ENCODE data around the gene HERC5. TPM values are rescaled to one million over a fixed set of nuclear protein-coding genes. Genes with fewer than 3 reads are reported as not detected.

Gene HERC5
- total RNA-seq, 3 donors from 2014 or later (not counting 1 experiment from before 2014, with no cell fraction given), result 11.0 to 19.4 (median 17.9) TPM

GRCh38 chr4:88467392-88467791 lies 10.5 kb downstream of the HERC5 start:
- peaks cover 18% of the 10 kb centered on the region for H3K36me3 Mint-ChIP-seq
- H3K9me3 Mint-ChIP-seq, result no peaks in the 10 kb centered on the region
- ATAC-seq, result no peak
- H3K27me3 ChIP-seq (ENCODE audit: control insufficient read depth, insufficient read depth, low read length), result no peaks in the 10 kb centered on the region
- no peaks in the 10 kb centered on the region for H3K4me1 ChIP-seq (ENCODE audit: control insufficient read depth, insufficient read depth, low read length)
- H3K36me3 ChIP-seq (ENCODE audit: control insufficient read depth, insufficient read depth, low read length), result peaks cover 44% of the 10 kb centered on the region
- no peak for DNase-seq
- TF ChIP-seq CTCF (IDR thresholded peaks at IDR 0.05), result no peak
- H3K27ac ChIP-seq (ENCODE audit: low read length), result no peak overlapping the region
- no peak overlapping the region for H3K4me3 ChIP-seq (ENCODE audit: low read length)
- WGBS (ENCODE audit: insufficient coverage), result 95% methylated on average over 2 of the region's 2 CpGs
- H3K27me3 Mint-ChIP-seq (ENCODE audit: low read depth in 2 of 2), result no peaks in the 10 kb centered on the region
- intact Hi-C loops (cut with micrococcal nuclease), result no loop called here
- H3K4me3 Mint-ChIP-seq, result no peak overlapping the region
- no peak overlapping the region for H3K27ac Mint-ChIP-seq
- no peaks in the 10 kb centered on the region for H3K9me3 ChIP-seq (ENCODE audit: control insufficient read depth, insufficient read depth, low read length)
- peaks cover 0 to 6% of the 10 kb centered on the region in 2 donors for H3K4me1 Mint-ChIP-seq

GRCh38 chr4:88477229-88477860 lies 20.4 kb downstream of the HERC5 start:
- H3K27ac Mint-ChIP-seq, result no peak overlapping the region
- peaks cover 19% of the 10 kb centered on the region for H3K36me3 Mint-ChIP-seq
- intact Hi-C loops (cut with micrococcal nuclease), result no loop called here
- no peaks in the 10 kb centered on the region for H3K27me3 Mint-ChIP-seq (ENCODE audit: low read depth in 2 of 2)
- ATAC-seq, result no peak
- no peaks in the 10 kb centered on the region for H3K9me3 Mint-ChIP-seq
- no peak overlapping the region for H3K4me3 Mint-ChIP-seq
- H3K9me3 ChIP-seq (ENCODE audit: control insufficient read depth, insufficient read depth, low read length), result no peaks in the 10 kb centered on the region
- H3K4me3 ChIP-seq (ENCODE audit: low read length), result no peak overlapping the region
- H3K27me3 ChIP-seq (ENCODE audit: control insufficient read depth, insufficient read depth, low read length), result no peaks in the 10 kb centered on the region
- no peak for DNase-seq
- no peak for TF ChIP-seq CTCF (IDR thresholded peaks at IDR 0.05)
- H3K36me3 ChIP-seq (ENCODE audit: control insufficient read depth, insufficient read depth, low read length), result peaks cover 25% of the 10 kb centered on the region
- H3K4me1 ChIP-seq (ENCODE audit: control insufficient read depth, insufficient read depth, low read length), result no peaks in the 10 kb centered on the region
- no peaks in the 10 kb centered on the region for H3K4me1 Mint-ChIP-seq
- H3K27ac ChIP-seq (ENCODE audit: low read length), result no peak overlapping the region
- WGBS (ENCODE audit: insufficient coverage), result 91% methylated on average over 3 of the region's 5 CpGs

- H3K27me3 ChIP-seq (ENCODE audit: control insufficient read depth, insufficient read depth, low read length), result no peaks in the 10 kb centered on the region
- H3K4me3 Mint-ChIP-seq, result no peak overlapping the region
- H3K27me3 Mint-ChIP-seq (ENCODE audit: low read depth in 2 of 2), result no peaks in the 10 kb centered on the region
- ATAC-seq (no peak), DNase-seq (no peak)
- no peak overlapping the region for H3K4me3 ChIP-seq (ENCODE audit: low read length)
- H3K27ac Mint-ChIP-seq, result no peak overlapping the region
- no peaks in the 10 kb centered on the region for H3K4me1 Mint-ChIP-seq
- no peaks in the 10 kb centered on the region for H3K9me3 Mint-ChIP-seq
- no peaks in the 10 kb centered on the region for H3K4me1 ChIP-seq (ENCODE audit: control insufficient read depth, insufficient read depth, low read length)
- H3K27ac ChIP-seq (ENCODE audit: low read length), result no peak overlapping the region
- peaks cover 18% of the 10 kb centered on the region for H3K36me3 ChIP-seq (ENCODE audit: control insufficient read depth, insufficient read depth, low read length)
- 100% methylated on average over 1 of the region's 2 CpGs for WGBS (ENCODE audit: insufficient coverage)
- no peaks in the 10 kb centered on the region for H3K9me3 ChIP-seq (ENCODE audit: control insufficient read depth, insufficient read depth, low read length)
- H3K36me3 Mint-ChIP-seq, result peaks cover 18% of the 10 kb centered on the region
- intact Hi-C loops (cut with micrococcal nuclease), result no loop called here
- TF ChIP-seq CTCF (IDR thresholded peaks at IDR 0.05), result no peak
These were observed 21.3 kb downstream of the HERC5 start for GRCh38 chr4:88478247-88478646.

GRCh38 chr4:88481537-88481936 lies 24.6 kb downstream of the HERC5 start:
- WGBS (ENCODE audit: insufficient coverage), result 100% methylated on average over 1 of the region's 1 CpG
- no peaks in the 10 kb centered on the region for H3K4me1 Mint-ChIP-seq
- ATAC-seq (no peak), DNase-seq (no peak)
- Histone ChIP-seq H3K27me3 (ENCODE audit: control insufficient read depth, insufficient read depth, low read length) (no peaks in the 10 kb centered on the region), H3K4me3 (ENCODE audit: low read length) (no peak overlapping the region), H3K4me1 (ENCODE audit: control insufficient read depth, insufficient read depth, low read length) (no peaks in the 10 kb centered on the region), H3K27ac (ENCODE audit: low read length) (no peak overlapping the region), H3K9me3 (ENCODE audit: control insufficient read depth, insufficient read depth, low read length) (no peaks in the 10 kb centered on the region), H3K36me3 (ENCODE audit: control insufficient read depth, insufficient read depth, low read length) (peaks cover 7% of the 10 kb centered on the region)
- no peak for TF ChIP-seq CTCF (IDR thresholded peaks at IDR 0.05)
- no peaks in the 10 kb centered on the region for H3K27me3 Mint-ChIP-seq (ENCODE audit: low read depth in 2 of 2)
- H3K27ac Mint-ChIP-seq, result no peak overlapping the region
- intact Hi-C loops (cut with micrococcal nuclease), result no loop called here
- no peak overlapping the region for H3K4me3 Mint-ChIP-seq
- H3K36me3 Mint-ChIP-seq, result peaks cover 19% of the 10 kb centered on the region
- H3K9me3 Mint-ChIP-seq, result no peaks in the 10 kb centered on the region
